Measurements from ENCODE around the gene TCEA3. TPM values are rescaled to one million over a fixed set of nuclear protein-coding genes. Genes with fewer than 3 reads are reported as not detected.

TCEA3 gene
- total RNA-seq, 1 donor from 2014 or later: not detected

DNA sequence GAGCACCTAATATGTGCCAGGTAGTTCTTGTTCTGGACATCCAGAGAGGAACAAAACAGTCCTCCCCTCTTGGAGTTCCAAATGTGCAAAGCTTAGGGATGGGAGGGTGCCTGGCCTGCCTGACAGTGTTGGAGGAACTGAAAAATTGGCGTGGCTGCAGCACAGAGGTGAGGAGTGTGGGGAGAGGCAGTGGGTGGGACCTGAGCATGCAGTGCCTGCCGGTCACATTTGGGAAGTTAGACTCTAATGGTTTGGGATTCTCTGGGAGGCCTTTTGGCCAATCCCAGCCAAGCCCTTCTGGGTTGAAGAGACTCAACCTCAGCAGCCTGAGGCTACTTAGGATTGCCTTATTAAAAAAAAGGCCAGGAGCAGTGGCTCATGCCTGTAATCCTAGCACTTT, 2.3 kb upstream of the TCEA3 start:
- DNase-seq (no peak), ATAC-seq (ENCODE audit: low read depth) (no peak)
- TF ChIP-seq, protein P1, sequence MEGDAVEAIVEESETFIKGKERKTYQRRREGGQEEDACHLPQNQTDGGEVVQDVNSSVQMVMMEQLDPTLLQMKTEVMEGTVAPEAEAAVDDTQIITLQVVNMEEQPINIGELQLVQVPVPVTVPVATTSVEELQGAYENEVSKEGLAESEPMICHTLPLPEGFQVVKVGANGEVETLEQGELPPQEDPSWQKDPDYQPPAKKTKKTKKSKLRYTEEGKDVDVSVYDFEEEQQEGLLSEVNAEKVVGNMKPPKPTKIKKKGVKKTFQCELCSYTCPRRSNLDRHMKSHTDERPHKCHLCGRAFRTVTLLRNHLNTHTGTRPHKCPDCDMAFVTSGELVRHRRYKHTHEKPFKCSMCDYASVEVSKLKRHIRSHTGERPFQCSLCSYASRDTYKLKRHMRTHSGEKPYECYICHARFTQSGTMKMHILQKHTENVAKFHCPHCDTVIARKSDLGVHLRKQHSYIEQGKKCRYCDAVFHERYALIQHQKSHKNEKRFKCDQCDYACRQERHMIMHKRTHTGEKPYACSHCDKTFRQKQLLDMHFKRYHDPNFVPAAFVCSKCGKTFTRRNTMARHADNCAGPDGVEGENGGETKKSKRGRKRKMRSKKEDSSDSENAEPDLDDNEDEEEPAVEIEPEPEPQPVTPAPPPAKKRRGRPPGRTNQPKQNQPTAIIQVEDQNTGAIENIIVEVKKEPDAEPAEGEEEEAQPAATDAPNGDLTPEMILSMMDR (IDR thresholded peaks at IDR 0.05): no peak
- no peak overlapping the region for H3K4me3 Mint-ChIP-seq
- ChIA-PET CTCF (no interaction called here), POLR2A (no interaction called here)
- peaks cover 16% of the 10 kb centered on the region for H3K4me1 Mint-ChIP-seq
- no peak overlapping the region for H3K27ac Mint-ChIP-seq
- no peaks in the 10 kb centered on the region for H3K36me3 Mint-ChIP-seq (ENCODE audit: low read depth)
- intact Hi-C loops (cut with micrococcal nuclease): no loop called here
- peaks cover 26% of the 10 kb centered on the region for H3K27me3 Mint-ChIP-seq
- no peaks in the 10 kb centered on the region for H3K9me3 Mint-ChIP-seq

DNA sequence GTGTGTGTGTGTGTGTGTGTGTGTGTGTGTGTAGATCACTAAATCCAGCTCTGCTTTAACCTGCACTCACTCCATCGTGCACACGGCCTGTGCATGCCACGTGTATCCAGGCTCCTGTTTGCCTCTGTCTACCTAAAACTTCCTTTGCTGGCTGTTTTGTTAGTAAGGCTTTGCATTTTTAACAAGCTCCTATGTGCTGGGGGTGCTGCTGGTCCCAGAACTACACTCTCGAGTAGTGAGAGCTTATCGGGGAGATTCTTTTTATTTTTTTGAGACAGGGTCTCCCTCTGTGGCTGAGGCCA, 596 bp upstream of the TCEA3 start:
- DNase-seq (no peak), ATAC-seq (ENCODE audit: low read depth) (no peak)
- no peaks in the 10 kb centered on the region for H3K9me3 Mint-ChIP-seq
- ChIA-PET POLR2A (interaction anchor here (0.6 kb wide), 1 partner anchor 119 kb away, joined by 5 read pairs; no protein-coding TSS in a partner anchor), CTCF (interaction anchor here (0.6 kb wide), 1 partner anchor 209 kb away, joined by 3 read pairs; no protein-coding TSS in a partner anchor)
- peaks cover 16% of the 10 kb centered on the region for H3K4me1 Mint-ChIP-seq
- intact Hi-C loops (cut with micrococcal nuclease): no loop called here
- peaks cover 29% of the 10 kb centered on the region for H3K27me3 Mint-ChIP-seq
- H3K27ac Mint-ChIP-seq: no peak overlapping the region
- H3K36me3 Mint-ChIP-seq (ENCODE audit: low read depth): no peaks in the 10 kb centered on the region
- peak overlapping the region; percentile 57 for H3K4me3 Mint-ChIP-seq
- TF ChIP-seq, protein P1 (IDR thresholded peaks at IDR 0.05): no peak

DNA sequence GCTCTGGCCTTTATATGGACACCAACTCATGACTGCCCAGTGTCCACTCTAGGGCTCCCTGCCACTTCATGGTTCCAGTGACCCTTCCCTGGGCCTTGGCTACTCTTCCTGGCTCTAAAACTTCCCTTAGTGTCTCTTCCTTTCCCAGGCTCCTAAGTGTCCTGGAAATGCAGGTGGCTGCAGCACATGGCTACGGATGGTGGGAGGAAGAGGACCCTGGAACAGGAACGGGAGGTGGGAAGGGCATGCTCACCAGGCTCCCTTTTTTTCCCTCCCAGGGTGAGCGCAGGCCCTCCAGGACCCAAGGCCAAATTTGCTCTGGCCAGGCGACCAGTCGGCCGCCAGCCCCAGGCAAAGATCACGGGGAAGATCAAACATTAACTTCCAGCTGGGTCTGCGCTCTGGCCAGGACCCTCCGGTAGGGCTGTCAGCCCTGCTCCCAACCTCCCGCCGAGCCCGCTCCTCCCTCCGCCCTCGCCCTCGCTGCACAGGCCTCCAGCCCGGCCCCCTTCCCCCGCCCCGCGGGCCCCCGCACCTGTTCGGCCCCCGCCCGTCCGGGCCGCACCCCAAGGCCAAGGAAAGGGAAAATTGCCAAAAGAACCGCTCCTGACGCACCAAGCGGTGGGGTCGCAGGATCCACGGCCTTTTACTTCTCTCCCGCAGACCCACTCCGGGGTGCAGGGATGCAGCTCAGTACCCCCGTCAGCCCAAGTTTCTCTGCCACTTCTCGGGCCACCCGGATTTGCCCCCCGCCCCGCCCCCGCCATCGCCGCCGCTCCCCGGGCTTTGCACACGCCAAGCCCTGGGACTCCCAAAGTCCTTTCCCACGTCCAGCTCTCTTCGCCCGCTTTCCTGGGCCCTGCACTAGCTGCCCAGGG, 894 bp downstream of the TCEA3 start:
- H3K36me3 Mint-ChIP-seq (ENCODE audit: low read depth): no peaks in the 10 kb centered on the region
- peaks cover 26% of the 10 kb centered on the region for H3K27me3 Mint-ChIP-seq
- H3K27ac Mint-ChIP-seq: no peak overlapping the region
- peaks cover 16% of the 10 kb centered on the region for H3K4me1 Mint-ChIP-seq
- intact Hi-C loops (cut with micrococcal nuclease): no loop called here
- no peak for DNase-seq
- ChIA-PET POLR2A (interaction anchor here (0.6 kb wide), 1 partner anchor 1324 kb away, joined by 3 read pairs; no protein-coding TSS in a partner anchor), CTCF (no interaction called here)
- H3K9me3 Mint-ChIP-seq: no peaks in the 10 kb centered on the region
- ATAC-seq (ENCODE audit: low read depth): peak; percentile 14
- H3K4me3 Mint-ChIP-seq: peak overlapping the region; percentile 83
- TF ChIP-seq, protein P1 (IDR thresholded peaks at IDR 0.05): no peak

DNA sequence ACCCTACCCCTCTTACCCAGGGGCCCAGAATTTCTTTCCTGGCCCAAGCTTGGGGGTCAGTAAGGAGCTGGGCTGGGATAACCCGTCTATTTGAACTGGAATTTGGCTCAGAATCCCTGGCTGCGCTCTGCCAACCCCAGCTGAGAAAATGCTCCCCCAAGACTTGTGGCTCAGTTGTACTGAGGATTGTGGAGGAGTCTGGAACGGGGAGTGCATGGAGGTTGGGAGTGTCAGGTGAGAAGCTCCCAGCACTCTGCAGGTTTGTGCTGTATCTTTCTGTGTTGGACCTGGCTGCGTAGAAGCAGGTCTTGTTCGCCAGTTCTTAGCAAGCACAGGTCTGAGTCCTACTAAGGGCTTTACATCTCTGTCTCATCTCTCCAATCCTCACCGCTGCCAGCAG, 1.6 kb downstream of the TCEA3 start:
- DNase-seq (no peak), ATAC-seq (ENCODE audit: low read depth) (no peak)
- POLR2A ChIA-PET: interaction anchor here (0.6 kb wide), 1 partner anchor 62 kb away, joined by 9 read pairs; no protein-coding TSS in a partner anchor
- Mint-ChIP-seq H3K4me3 (peak overlapping the region; percentile 52), H3K36me3 (ENCODE audit: low read depth) (no peaks in the 10 kb centered on the region), H3K27me3 (peaks cover 26% of the 10 kb centered on the region), H3K27ac (no peak overlapping the region), H3K4me1 (peaks cover 16% of the 10 kb centered on the region), H3K9me3 (no peaks in the 10 kb centered on the region)
- intact Hi-C loops (cut with micrococcal nuclease): no loop called here
- TF ChIP-seq, protein P1 (IDR thresholded peaks at IDR 0.05): no peak
- CTCF ChIA-PET: no interaction called here

DNA sequence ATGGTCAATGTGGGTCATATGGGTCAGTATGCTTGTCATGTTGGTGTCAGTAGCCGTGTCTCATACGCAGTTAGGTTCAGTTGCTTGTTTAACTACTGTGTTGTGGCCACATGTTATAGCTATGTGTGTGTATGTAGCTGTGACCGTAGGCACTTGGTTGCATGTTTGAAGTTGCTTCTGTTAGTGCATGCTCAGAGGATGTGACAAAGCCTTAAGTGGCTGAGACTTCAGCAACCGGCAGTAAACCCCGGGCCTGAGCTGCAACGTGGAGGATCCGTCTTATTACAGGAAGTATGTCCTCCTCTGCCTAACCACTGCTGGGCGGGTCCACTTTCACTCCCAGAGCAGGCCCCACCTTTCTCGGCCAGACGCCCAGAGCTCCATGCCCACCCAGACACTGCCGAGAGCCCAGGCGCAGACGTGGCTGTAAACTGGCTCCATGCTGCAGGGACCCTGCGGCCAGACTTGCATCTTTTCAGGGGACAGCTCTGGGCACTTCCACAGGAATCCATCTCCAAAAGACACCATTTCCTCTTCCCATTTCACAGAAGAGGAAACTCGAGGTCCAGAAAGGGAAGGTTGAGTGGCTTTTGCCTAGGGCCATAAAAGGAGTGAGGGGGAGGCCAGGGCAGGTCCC, 2.2 kb downstream of the TCEA3 start:
- DNase-seq: no peak
- H3K4me1 Mint-ChIP-seq: peaks cover 16% of the 10 kb centered on the region
- H3K36me3 Mint-ChIP-seq (ENCODE audit: low read depth): no peaks in the 10 kb centered on the region
- H3K27me3 Mint-ChIP-seq: peaks cover 26% of the 10 kb centered on the region
- intact Hi-C loops (cut with micrococcal nuclease): no loop called here
- ChIA-PET POLR2A (interaction anchor here (0.6 kb wide), 1 partner anchor 62 kb away, joined by 9 read pairs; no protein-coding TSS in a partner anchor), CTCF (no interaction called here)
- ATAC-seq (ENCODE audit: low read depth): no peak
- H3K27ac Mint-ChIP-seq: no peak overlapping the region
- TF ChIP-seq, protein P1 (IDR thresholded peaks at IDR 0.05): no peak
- H3K4me3 Mint-ChIP-seq: no peak overlapping the region
- H3K9me3 Mint-ChIP-seq: no peaks in the 10 kb centered on the region

All from activated B cell treated with CpG ODN at 0.5 μM for 24 hours (primary cell).